ENCODE results near the gene RAE1. TPM values are rescaled to one million over a fixed set of nuclear protein-coding genes. Genes with fewer than 3 reads are reported as not detected.
A peak's percentile ranks its signal among the peaks of the same experiment; 100 is the strongest.

Gene RAE1
- total RNA-seq, 1 experiment from 2014 or later = 53.1 TPM

GRCh38 chr20:57409316-57409671 lies 58.2 kb downstream of the RAE1 start:
- Histone ChIP-seq H2BK120ac (ENCODE audit: low read depth, low read length, poor library complexity, severe bottlenecking) (no peak overlapping the region), H2BK20ac (ENCODE audit: low read depth, low read length, poor library complexity, severe bottlenecking) (no peak overlapping the region), H3K4me2 (ENCODE audit: insufficient read depth, insufficient read length, low read length) (no peak overlapping the region), H2BK15ac (ENCODE audit: low read depth, low read length) (no peak overlapping the region), H4K20me1 (ENCODE audit: control insufficient read depth, insufficient read depth, insufficient read length) (no peaks in the 10 kb centered on the region), H4K91ac (ENCODE audit: insufficient read length, low read depth, low read length) (no peak overlapping the region), H2BK12ac (ENCODE audit: insufficient read length, low read depth, low read length) (no peak overlapping the region), H3K23me2 (ENCODE audit: insufficient read length, low read depth, low read length, poor library complexity, severe bottlenecking) (no peaks in the 10 kb centered on the region), H3K27me3 (ENCODE audit: insufficient read depth, low read length) (no peaks in the 10 kb centered on the region), H3K9me3 (ENCODE audit: control insufficient read depth, low read depth, low read length) (no peaks in the 10 kb centered on the region), H3K4me1 (ENCODE audit: insufficient read depth, low read length) (no peaks in the 10 kb centered on the region), H3K79me2 (ENCODE audit: insufficient read depth, low read length) (no peaks in the 10 kb centered on the region), H3K4ac (ENCODE audit: low read depth, low read length) (no peak overlapping the region), H4K8ac (replicated peaks; ENCODE audit: insufficient read length, low read depth, low read length) (no peak overlapping the region), H2AFZ (ENCODE audit: low read length) (no peak overlapping the region), H2AK5ac (ENCODE audit: insufficient read length, low read length) (no peak overlapping the region), H2BK5ac (ENCODE audit: insufficient read length, low read length) (no peak overlapping the region), H3K9ac (ENCODE audit: extremely low read depth, insufficient read length, low read length) (no peak overlapping the region), H3K27ac (ENCODE audit: insufficient read length, low read depth, low read length) (no peak overlapping the region), H3K79me1 (ENCODE audit: insufficient read depth, low read depth, low read length, poor library complexity, severe bottlenecking) (no peaks in the 10 kb centered on the region), H3T11ph (ENCODE audit: low read length) (no peak overlapping the region), H3K18ac (ENCODE audit: insufficient read length, low read depth, low read length) (no peak overlapping the region), H3K14ac (ENCODE audit: insufficient read depth, low read length) (no peak overlapping the region; the same call in 1 of the 2 replicates), H3K23ac (ENCODE audit: insufficient read length, low read depth, low read length) (no peak overlapping the region), H4K5ac (ENCODE audit: insufficient read length, low read depth, low read length) (no peak overlapping the region), H3K56ac (ENCODE audit: insufficient read length, low read depth, low read length) (no peak overlapping the region)
- Mint-ChIP-seq H3K27ac (peak overlapping the region in 1 of 3 experiments; percentile 86; a peak in 1 of 7 replicates), H3K36me3 (ENCODE audit: insufficient read depth in 1 of 3, low read depth in 3 of 3) (peaks cover 12 to 35% (median 30%) of the 10 kb centered on the region in 3 experiments), H3K27me3 (ENCODE audit: low read depth) (peaks cover 2% of the 10 kb centered on the region), H3K4me1 (peaks cover 3 to 8% of the 10 kb centered on the region in 2 experiments; a peak in 1 of 4 replicates), H3K9me3 (no peaks in the 10 kb centered on the region), H3K4me3 (no peak overlapping the region)
- no CpG with 5 or more reads among the region's 16 CpGs for WGBS (ENCODE audit: extremely low coverage, insufficient read length, low lambda C conversion rate)
- no peak for TF ChIP-seq CTCF (conservative IDR thresholded peaks at IDR 0.05)
- no peak for DNase-seq
